DMS 273 treated with DMSO at 0.1 percent for 48 hours (cell line): Measurements from ENCODE around the gene TAF1C.

ENCODE experiments used
- DNase-seq: peaks from one replicate; lab custom pipeline; 2025; lab: John Stamatoyannopoulos, UW

The TAF1C gene

DNA sequence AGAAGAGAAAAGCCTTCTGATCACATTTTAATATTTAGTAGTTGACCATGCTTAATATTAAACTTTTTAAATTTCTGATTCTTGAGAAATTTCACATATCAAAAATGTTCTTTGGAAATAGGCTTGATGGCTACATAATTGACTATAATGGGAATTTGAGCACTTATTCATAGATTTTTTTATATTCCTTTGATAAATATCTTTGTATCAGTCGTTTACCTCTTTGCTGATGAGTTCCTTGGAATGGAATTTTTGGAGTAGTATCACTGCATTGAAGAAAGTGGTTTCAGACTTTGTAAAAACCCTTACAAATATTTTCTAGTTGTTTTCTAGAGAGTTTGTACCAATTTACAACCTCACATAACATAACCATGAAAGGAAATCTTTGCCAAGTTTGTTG, 27.1 kb downstream of the TAF1C start:
- DNase-seq: no peak

DNA sequence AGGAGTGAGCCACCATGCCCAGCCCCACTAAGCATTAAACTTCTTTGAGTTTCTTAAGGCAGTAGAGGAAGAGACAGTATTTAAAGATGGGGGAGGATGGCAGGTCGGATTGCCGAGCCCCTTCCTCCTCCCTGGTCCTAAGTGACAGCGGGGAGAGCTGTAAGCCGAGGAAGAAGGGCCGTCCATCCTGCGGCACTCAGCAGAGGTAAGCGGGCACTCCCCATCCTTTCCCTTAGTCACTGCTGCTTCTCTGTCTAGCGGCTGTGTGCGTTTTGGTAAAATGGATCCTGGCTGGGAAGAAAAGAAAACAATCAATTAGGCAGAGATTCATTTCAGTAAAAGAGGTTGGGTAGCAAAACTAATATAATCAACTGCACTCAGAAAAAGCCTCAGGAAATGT, 27.9 kb downstream of the TAF1C start:
- no peak for DNase-seq

DNA sequence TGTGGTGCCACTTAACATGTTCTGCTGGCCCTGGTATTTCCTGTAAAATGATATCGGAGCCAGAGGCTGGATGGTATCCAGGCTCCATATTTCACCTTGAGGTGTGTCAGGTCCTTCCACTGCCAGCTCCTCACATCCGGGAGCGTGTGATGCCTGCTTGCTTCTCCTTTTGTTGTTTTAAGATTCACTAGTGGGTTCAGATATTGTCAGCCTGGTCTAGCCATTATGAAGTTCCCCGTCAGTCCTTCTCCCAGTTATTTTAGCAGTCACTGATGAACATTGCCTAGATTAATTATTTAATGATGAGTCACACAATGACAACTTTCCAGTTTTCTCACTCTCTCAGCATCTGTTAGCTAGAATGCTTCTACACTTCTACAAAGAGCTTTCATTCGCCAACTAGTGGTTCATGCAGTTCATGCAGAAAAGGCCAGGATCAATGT, 30.5 kb downstream of the TAF1C start:
- no peak for DNase-seq

DNA sequence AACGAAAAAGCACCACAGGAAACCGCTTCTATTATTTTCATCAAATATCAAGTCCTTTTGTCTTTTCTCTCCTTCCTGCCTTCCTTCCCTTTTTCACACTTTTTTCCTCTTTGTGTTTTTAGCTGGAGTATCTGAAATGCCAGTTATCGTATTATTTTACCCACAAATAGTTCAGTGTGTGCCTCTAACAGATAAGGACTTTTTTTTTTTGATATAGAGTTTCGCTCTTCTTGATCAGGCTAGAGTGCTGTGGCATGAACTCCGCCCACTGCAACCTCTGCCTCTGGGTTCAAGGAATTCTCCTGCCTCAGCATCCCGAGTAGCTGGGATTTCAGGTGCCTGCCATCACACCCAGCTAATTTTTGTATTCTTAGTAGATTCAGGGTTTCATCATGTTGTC, 31.1 kb downstream of the TAF1C start:
- DNase-seq: no peak

DNA sequence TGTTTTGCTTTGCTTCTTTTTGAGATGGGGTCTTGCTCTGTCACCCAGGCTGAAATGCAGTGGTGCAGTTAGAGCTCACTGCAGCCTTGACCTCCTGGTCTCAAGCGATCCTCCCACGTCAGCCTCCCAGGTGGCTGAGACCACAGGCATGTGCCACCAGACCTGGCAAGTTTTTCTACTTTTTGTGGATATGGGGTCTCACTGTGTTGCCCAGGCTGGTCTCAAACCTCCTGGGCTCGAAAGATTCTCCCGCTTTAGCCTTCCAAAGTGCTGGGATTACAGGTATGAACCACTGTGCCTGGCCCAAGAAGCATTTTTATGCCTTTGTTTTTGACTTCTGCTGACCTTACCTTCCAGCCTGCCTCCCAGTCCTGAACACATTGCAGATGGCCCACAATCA, 31.6 kb downstream of the TAF1C start:
- DNase-seq: no peak

DNA sequence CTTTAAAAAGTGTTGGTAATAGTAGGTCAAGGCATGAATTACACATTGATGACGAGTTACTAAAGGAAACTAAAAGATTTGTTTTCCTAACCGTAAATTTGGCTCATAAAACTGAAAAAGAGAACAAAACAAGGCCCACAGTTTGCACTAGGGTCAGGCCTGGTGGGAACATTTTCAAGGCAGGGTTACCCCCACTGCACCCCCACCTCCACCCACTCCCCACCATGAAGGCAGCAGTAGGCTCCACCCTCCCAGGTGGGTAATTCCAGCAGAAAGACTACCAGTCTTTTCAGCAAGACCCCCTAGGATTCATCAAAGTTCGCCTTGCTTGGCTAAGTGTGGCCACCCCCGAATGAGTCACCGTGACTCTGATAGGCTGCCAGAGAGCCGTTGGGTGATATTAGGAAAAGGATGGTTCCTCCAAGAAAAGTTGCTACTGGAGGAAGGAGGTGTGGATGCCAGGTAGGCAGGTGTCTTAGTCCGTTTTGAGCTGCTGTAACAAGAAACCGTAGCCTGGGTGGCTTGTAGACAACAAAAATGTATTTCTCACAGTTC, 33.1 kb downstream of the TAF1C start:
- DNase-seq: no peak

DNA sequence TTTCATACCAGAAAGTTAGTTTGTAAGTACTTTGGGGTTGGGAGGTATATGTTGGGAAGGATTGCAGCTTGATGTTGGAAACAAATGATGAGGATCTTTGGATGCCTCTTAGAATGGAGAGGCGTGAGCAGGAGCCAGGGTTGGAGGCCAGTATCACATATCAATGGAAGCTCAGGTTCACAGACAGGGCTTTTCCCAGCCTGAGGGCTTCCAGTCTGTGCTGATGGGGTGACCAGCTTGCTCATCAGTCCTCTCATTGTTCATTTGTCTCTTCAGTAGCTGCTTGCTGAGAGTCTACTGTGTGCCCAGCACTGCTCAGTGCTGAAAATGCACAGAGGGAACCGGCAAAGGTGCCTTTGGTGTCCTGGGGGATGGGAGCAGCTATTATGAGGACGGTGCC, 35.9 kb downstream of the TAF1C start:
- DNase-seq: no peak

DNA sequence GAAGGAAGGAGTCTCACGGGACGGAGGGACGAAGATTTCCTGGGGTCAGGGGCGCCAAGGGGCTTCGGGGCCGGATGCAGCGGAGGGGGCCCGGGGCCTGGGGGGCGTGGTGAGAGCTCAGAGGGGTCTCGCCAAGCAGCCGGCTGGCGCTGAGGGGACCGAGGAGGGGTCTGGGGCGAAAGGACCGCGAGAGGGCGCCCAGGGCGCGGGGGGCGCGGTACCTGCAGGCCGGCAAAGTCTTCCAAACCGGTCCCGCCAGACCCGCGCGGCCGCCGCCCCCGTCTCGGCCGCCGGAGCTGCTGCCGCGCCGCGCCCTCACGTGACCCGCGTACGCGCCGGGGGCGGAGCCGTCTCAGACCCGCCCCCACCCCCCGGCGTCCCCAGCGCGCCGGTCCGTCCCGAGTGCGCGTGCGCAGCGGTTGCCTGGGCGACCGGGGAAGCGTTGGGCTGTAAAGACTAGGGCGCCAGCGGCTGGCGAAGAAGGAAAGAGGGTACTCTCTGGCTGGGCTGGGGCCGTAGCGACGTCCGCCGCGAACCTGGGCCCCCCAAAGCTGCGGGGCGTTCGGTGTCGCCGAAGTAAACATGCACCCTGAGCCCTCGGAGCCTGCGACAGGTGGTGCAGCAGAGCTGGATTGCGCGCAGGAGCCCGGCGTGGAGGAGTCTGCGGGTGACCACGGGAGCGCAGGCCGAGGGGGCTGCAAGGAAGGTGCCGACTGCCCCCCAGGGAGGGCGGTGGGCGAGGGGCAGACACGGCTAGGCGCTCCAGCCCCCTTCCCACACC, 41.8 kb downstream of the TAF1C start, which contains the start of the genes DNAAF1 and HSDL1:
Gene DNAAF1, plus strand, starts transcription at position 450 of the 781 bp plus-strand sequence. Its CDS starts 133 bp downstream, at position 583.
Gene HSDL1, minus strand, starts transcription at position 319 of the 781 bp plus-strand sequence. CDS start 13,856 bp downstream, outside the sequence.
- DNase-seq: peak; percentile 66

DNA sequence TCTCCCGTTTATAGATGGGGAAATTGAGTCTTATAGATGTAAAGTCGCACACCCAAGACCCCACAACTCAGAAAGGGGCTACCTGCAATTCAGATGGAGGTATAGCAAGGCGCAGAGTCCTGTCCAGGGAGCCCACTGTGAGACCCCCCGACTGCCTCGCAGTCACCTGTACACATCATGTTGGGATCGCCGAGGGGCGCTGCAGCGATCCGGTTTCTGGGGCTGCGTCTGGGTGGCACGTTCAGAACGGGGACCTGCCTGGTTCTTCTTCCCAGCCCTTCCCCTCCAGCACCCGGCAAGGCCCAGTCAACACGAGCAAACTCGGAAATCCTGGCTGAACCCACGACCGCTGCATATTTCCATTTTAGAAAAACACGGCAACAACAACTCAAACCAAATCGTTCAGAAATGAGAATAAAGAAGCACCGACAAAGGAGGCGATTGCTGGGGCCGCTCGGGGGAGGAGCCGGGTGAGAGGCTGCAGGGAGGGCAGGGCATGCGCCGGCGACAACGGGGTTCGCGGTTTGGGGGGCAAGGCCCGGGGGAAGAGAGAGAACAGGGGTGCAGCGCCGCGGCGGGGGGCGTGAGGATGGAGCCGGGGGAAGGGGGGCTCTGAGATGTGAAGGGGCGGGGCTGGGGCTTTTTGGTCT, 42.5 kb downstream of the TAF1C start:
- no peak for DNase-seq

DNA sequence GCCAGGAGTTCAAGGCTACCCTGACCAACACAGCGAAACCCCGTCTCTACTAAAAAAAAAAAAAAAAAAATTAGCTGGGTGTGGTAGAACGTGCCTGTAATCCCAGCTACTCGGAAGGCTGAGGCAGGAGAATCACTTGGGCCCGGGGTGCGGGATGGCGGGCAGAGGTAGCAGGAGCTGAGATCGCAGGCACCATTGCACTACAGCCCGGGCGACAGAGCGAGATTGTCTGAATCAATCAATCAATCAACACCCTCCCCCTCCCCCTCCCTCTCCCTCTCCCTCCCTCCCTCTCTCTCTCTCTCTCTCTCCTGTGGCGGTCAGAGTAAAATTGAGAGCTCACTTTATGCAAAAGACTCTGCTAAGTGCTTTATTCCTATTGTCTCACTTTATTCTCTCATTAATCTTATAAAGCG, 43.1 kb downstream of the TAF1C start:
- DNase-seq: no peak

DNA sequence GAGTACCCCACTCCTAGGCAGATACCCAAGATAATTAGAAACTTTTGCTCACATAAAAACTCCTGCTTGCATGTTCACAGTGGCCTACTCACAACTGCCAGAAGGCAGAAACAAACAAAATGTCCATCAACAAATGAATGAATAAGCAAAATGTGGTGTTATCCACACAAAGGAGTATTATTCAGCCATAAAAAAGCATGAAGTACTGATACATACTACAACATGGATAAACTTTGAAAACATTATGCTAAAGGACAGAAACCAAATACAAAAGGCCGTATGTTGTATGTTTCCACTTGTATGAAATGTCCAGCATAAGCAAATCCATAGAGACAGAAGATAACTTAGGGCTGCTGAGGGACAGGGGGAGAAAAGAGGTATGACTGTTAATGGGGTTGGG, 43.8 kb downstream of the TAF1C start:
- DNase-seq: no peak

DNA sequence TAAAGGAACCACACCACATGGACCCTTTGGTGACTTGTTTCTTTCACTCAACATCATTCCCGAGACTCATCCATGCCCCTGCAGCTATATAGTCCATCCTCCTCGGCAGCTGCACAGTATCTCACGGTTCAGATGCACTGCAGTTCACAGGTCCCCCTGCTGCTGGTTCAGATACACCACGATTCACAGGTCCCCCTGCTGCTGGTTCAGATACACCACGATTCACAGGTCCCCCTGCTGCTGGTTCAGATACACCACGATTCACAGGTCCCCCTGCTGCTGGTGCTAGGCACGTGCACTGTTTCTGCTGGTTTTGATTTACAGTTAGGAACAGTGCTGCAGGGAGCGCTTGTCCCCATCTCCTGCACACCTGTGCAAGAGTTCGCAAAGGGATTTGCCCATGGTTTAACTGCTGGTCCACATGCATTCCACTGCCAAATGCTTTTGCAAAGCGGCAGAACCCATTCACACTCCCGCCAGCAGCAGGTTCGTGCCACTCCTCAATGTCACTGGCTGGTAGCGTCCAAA, 45.6 kb downstream of the TAF1C start:
- DNase-seq: no peak

DNA sequence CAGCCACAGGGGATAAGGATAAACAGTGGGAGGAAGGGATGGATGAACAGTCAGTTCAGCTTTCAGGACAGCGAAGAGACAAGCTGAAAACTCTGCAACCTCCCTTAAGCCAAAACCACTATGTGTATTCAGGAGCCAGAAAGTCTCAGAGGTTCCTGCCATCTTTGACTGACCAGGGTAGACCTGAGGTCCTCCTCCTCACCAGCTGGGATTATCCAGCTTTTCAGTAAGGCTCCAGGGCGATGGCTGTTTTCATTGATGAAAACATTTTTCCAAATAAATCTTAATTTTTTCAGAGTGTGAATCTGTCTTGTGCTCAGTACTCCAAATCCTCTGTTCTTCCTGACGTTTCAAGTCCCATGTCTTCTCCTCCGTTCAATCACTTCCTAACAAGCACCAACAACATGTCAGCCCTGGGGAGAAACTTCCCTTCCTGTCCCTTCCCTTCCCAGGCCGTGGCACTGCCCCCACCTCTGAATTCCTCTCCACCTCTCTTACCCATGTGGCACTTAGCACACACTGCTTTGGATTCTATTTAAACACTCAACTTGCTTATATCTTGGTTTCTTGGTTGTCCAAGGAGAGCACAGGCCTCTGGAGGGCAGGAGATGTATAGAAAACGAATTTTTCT, 47.1 kb downstream of the TAF1C start:
- no peak for DNase-seq

DNA sequence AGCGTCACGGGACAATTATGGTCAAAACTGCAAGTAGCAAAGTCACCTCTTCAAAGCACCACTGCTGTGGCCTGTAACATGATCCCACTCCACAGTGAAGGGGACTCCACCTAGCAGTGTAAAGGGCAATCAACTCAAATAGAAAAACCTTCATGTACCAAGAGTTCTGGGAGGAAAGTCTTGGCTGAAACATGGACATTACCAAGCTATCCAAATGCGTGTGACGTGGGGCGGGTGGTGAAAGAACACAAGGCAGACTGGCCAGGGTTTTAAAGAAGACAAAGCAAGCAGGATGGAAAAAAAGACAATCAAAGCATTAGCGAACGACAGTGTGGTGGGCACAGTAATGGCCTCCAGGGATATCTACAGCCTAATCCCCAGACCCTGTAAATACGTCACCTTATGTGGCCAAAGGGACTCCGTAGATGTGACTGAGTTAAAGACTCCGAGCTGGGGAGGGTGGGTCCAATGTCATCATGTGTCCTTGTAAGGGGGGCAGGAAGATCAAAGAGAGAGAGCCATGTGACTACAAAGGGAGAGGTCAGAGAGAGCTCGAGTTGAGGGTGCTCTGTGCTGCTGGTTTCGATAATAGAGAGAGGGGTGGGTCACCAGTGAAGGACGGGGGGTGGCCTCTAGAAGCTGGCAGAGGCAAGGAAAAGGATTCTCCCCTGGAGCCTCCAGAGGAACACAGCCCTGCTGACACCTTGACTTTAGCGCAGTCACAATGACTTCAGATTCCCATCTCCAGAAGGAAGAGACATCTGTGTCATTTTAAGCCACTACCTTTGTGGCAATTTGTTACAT, 47.8 kb downstream of the TAF1C start:
- DNase-seq: no peak

DNA sequence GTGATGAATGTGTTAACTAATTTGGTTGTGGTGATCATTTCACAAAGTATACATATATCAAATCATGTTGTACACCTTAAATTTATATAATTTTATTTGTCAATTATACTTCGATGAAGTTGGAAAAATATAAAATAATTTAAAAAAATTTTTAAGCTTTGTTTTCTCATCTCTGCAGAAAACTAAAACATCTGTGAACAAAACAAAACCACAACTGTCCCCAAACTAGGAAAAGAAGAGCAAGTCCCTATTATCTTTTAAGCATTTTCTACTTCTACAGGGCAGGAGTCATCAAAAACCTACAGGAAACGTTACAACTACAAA, 48.4 kb downstream of the TAF1C start:
- DNase-seq: no peak

DNA sequence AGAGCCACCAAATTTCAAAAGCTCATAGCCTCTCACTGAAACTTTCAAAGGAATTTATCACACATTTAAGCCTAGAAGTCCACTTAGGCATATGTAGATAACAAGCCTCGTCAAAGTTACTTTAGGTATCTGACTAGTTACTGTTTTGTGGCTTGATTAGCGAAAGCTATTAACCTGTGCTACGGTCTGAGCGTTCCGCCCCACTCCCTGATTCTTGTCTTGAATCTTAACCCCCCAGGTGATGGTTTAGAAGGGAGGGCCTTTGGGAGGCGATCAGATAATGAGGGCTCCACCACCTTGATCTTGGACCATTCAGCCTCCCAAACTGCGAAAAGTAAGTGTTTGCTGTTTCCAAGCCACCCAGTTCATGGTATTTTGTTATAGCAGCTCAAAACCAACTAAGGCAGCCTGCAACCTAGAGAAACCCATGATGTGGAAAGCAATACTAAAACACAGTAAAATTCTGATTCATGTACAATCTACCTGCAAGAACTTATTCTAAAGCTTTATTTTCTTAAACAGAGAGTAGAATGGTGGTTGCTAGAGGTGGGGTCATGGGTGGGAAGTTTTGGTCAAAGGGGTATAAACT, 49.0 kb downstream of the TAF1C start:
- DNase-seq: no peak

DNA sequence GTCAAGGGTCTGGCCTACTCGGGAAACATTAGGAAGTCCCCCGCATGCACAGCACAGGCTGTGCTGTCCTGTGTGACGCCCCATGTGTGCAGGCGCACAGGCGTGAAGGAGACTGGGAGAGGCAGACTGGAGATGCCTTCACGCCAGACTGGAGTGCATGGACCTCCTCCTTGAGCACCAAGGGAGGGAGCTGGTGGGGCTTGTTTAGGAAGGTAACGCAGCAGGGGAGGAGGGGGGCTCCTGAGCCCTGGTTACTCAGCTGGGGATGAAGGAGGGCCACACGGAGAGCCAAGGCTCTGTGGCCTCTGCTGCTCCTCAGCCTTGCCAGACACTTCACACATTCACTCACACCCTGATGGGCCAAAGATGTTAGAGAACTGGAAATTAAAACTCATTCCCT, 49.6 kb downstream of the TAF1C start:
- DNase-seq: no peak

DNA sequence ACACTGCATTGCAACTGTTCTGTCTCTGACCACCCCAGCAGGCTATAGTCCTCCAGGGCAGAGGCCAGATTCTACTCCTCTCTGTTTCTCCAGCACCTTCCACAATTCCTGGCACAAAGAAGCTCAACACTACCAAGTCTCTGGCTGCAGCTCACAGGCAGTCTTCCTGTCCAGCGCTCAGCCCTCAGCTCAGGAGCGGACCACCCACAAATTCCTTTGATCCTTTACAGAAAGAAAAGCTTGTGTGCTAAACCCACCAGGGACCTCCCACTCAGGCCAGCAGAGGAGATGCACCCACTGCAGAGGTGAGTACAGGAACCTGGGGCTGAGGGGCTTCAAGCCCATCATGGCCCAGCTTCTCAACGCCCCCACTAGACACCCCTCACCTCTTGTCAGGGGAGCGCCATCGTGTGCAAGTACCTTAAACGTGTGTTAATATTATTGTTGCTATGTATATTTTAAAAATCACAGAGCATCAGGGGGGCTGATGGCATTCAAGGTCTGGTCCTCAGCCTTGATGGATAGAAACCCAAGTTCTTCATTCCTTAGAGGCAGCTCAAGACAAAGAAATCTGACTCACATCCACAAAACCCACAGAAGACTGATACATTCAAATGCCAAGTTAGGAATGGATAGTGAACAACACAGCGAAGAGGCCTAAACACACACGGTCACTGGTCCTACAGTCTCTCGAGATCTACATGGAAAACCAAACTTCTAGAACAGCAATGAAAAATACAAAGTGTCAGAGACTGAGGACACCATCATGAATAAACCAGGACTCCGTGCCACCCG, 50.3 kb downstream of the TAF1C start:
- DNase-seq: no peak

DNA sequence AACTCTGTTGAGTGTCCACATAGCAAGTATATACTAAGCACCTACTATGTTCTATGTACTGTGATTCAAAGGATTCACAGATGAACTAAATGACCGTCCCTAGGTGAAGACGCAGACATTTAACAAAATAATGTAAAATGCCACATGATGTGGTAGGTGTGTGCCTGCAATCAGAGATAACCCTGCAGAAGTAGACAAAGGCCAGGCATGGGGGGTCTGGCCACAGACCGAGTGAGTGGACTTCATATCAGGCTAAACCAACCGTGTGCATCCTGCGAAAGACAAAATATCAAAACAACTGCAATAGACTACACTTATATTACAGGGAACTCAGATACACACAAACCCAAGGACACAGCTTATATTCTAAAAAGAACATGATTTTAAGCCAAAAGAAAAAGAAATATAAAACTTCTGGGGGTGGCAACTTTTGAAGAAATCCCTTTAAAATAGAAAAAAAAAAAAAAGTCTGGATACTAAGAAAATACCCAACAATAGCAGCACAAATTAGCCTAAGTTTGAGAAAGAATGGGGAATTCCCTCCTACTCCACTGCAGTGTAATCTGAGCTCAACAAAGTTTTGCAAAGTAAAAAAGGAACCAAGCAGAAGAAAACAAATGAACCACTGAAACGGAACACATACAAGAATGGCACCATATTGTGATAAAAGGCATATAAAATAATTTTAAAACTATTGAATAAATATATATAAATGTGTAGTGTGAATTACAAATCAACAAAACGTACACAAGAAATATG, 54.2 kb downstream of the TAF1C start:
- DNase-seq: no peak

DNA sequence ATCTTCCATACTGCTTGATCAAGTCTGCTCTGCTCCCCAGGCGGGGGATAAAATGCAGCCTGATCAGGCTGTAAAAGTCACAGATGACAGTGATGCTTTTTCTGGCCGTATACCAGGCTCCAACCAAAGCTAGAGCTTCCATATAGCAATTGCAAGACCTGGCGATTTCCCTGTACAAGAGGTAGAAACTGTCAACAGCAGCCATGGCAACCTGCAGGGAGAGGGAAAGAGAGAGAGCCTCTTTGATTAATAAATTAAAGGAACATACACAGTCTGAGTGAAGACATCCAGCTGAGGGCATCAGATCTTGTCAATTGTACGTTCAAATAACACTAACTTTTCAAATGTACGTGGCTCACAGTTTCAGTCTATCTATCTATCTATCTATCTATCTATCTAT, 55.7 kb downstream of the TAF1C start:
- DNase-seq: no peak
